Colon (tissue), 2 donors: ENCODE measurements around the gene CDIPT.
"Not testable (repeated sequence)": the region's sequence is repeated elsewhere in the genome, so short reads cannot be mapped to it uniquely, and the experiment has no call there.

Experiments used
- FAIRE-seq: peaks from 2 replicates; lab custom pipeline; 2012; peaks lifted over from hg19 to GRCh38; lab: Jason Lieb, UNC
- donor health status: control.
- donor health status: control.

The CDIPT gene

DNA sequence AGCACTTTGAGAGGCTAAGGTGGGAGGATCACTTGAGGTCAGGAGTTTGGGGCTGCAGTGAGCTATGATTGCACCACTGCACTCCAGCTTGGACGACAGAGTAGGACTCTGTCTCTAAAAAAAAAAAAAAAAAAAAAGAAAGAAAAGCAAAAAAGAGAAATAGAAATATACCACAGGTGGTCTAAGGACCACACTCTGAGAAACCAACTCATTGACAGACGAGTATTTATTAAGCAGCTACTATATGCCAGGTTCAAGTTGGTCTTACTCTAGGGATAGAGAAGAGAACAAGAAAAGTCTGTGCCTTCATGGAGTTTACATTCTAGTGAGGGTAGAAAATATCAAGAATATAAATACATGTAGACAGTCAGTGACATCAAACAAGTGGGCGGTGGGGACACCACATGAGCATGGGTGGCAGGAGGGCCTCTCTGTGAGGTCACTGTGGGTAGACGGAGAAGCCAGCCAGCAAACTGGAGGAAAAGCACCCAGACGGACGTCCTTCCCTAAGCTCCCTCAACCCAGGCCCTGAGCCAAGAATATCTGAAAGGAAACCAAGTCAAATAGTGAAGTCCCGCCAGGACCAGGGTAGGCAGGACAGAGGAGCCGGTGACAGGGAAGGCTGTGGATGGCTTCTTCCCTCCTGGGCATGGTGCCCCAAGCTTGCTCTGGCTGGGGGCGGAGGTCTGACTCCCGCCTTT, 4.7 kb downstream of the CDIPT start:
- FAIRE-seq: no peak

DNA sequence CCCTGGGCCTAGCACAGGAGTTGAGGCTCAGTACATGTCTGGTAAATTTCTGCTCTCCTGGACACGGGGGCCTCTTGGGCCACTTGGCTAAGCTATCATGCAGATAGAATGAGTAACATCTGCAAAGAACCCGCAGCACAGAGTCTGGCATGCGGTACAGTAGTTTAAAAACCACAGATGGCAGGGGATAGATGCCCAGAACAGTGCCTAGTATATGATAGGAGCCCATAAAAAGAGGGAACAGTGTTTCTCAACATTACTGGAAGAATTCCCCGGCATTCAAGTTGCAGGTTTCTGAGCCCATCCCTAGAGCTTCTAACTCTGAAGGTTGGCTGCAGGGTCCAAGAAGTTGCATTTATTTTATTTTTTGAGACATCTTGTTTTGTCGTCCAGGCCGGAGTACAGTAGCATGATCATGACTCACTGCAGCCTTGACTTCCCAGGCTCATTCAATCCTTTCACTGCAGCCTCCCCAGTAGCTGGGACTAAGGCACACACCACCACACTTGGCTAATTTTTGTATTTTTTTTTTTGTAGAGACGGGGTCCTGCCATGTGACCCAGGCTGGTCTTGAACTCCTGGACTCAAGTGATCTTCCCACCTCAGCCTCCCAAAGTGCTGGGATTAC, 5.8 kb downstream of the CDIPT start:
- no peak for FAIRE-seq

DNA sequence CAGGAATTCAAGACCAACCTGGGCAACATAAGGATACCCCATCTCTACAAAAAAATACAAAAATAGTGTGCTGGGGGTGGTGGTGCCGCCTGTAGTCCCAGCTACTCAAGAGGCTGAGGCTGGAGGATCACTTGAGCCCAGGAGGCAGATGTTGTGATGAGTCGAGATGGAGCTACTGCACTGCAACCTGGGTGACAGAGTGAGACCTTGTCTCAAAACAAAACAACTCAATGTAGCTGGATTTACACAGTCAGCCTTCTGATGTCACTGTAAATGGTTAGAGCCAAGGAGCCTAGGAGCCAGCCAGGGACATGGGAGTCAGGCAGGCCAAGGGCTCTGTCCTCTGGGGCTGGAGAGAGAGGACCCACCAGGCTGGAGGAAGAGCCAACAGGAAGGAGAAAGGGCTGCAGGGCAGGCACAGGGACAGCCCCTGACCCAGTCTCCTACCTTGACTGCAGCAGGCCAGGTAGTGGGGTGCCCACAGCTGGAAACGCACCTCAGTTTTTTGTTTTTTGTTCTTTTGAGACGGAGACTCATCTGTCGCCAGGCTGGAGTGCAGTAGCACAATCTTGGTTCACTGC, 8.4 kb downstream of the CDIPT start:
- no peak for FAIRE-seq

DNA sequence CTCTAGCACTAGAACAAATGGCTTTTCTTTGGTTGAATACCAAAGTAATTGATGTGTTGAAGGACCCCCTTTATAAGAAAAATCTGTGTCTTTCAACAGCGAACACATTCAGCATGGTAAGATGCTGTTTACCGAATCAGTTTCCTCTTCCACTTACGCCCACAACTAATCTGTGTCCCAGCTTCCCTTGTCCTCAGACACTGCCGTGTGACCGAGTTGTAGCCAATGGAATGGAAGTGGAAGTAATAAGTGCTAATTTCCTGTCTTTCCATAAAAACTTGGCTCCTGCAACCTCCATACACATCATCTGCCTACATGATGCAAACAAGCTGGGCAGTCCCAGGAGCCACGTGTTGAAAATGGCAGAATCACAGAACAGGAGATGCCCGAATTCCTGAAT, 10.4 kb downstream of the CDIPT start:
- no peak for FAIRE-seq

GRCh38 chr16:29850998-29851397, 12.0 kb downstream of the CDIPT start:
- no peak for FAIRE-seq

GRCh38 chr16:29849505-29849904, 13.5 kb downstream of the CDIPT start:
- FAIRE-seq: no peak

- FAIRE-seq: no peak
Observed at GRCh38 chr16:29848420-29849297, 14.4 kb downstream of the CDIPT start.

DNA sequence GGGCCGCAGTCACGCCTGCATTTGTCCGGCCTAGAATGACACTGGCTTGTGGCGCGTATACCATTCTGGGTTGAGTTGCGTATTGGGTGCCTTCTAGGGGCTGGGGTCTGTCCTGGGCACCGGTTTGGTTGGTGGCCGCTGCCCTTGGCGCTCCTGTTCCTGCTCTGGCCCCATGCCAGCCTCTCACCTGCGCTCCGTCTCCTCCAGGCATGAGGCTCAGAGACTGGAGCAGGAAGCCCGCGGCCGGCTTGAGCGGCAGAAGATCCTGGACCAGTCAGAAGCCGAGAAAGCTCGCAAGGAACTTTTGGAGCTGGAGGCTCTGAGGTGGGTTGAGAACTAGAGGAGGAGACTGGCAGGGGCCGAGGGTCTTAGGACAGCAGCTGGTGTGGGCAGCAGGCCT, 17.4 kb downstream of the CDIPT start:
- FAIRE-seq: no peak

- FAIRE-seq: no peak
Observed at GRCh38 chr16:29844575-29845331, 18.3 kb downstream of the CDIPT start.

DNA sequence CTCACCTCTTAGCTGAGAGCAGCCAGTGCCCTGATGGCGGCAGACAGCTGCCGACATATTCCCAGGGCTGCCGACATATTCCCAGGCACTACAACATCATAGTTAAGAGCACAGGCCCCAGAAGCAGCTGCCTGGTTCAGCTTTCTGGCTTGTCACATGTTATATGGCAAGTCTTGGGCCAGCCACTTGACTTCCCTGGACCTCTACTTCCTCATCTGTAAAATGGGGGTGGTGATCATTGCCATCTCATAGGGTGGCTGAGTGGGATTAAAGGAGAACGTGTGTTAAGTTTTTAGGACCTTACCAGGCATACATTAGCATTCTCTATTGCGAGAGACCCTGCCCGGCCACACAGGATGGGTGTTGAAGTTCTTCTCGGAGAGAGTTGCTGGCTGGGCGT, 19.1 kb downstream of the CDIPT start:
- no peak for FAIRE-seq

DNA sequence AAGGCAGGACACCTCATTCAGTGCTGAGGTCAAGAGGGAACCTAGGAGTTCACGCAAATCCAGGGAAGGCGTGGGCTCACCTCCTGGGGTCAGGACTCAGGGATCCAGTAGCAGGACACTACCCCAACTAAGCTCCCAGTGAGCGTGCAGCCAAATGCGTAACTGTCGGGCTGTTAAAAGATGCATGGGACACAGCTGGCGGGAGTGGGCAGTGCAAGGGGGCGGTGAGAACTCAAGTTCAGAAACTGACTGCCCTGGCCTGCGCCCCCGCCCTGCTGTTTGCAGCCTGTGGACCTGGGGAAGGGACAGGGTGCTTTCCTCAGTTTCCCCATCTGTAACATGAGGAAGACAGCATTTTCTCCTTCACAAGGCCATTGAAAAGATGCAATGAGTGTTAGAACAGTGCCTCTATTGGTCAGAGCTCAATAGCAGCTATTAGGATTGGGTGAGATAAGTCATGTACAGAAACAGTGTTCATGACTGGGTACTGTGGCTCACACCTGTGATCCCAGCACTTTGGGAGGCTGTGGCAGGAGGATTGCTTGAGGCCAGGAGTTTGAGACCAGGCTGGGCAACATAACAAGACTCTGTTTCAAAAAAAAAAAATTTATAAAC, 20.2 kb downstream of the CDIPT start:
- FAIRE-seq: no peak

DNA sequence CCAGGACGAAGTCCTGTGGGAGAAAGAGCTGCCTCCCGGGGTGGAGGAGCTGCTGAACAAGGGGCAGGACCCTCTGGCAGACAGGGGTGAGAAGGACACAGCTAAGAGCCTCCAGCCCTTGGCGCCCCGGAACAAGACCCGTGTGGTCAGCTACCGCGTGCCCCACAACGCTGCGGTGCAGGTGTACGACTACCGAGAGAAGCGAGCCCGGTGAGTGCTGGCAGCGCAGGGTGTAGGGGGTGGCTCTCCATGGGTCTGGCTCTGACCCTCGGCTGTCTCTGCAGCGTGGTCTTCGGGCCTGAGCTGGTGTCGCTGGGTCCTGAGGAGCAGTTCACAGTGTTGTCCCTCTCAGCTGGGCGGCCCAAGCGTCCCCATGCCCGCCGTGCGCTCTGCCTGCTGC, 21.4 kb downstream of the CDIPT start:
- FAIRE-seq: no peak

GRCh38 chr16:29840240-29840639, 22.8 kb downstream of the CDIPT start:
- no peak for FAIRE-seq

DNA sequence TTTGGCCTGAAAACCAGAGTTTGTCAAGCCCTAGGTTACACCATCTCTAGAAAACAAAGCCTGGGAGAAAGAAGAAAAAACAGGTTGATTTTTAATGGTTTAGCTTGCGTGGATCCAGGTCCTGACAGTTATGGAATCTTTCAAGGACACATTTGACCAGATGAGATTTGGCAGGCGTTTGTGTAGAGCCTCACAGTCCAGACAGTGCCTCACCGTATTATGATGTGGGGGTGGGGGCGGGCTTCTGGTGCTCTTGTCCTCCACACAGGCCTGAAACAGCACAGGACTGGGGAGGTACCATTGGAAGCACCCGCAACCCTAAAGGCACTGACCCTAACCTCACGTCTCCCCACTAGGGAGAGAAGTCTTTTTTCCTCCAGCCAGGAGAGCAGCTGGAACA, 23.2 kb downstream of the CDIPT start:
- no peak for FAIRE-seq

GRCh38 chr16:29837841-29838240, 25.2 kb downstream of the CDIPT start:
- no peak for FAIRE-seq

- no peak for FAIRE-seq
Observed at GRCh38 chr16:29836623-29837022, 26.4 kb downstream of the CDIPT start.

GRCh38 chr16:29835926-29836325, 27.1 kb downstream of the CDIPT start:
- no peak for FAIRE-seq

- no peak for FAIRE-seq
Observed at GRCh38 chr16:29834079-29834478, 28.9 kb downstream of the CDIPT start.

DNA sequence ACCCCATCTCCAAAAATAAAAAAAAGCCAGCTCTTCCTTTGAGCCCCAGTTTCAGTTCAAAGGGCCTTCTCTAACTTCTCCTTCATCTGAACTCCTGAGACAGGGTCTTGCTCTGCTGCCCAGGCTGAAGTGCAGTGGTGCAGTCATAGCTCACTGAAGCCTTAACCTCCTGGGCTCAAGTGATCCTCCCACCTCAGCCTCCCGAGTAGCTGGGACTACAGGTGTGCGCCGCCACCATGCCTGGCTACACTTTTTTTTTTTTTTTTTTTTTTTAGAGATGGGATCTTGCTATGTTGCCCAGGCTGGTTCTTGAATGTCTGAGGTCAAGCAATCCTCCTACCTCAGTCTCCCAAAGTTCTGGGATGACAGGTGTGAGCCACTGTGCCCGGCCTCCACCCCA, 29.8 kb downstream of the CDIPT start:
- FAIRE-seq: not testable (repeated sequence)

DNA sequence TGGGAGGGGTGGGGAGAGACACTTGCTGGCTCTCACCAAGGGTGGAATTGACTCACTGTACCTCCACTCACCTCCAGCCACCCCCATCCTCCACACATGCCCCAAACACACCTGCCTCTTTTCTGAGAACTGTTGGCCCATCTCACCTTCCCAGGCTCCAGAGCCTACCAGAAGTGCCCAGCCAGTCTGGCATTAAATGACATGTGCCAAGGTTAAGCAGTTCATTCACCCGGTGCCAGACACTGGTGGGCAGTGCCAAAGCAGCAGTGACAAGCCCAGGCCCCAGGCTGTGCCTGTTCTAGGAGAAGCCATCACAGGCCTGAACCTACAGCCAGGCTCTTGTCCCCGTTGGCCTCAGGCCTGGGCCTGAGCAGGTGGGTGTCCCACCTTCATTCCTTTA, 31.5 kb downstream of the CDIPT start:
- no peak for FAIRE-seq

- no peak for FAIRE-seq
Observed at GRCh38 chr16:29830774-29831173, 32.3 kb downstream of the CDIPT start.

- FAIRE-seq: no peak
Observed at GRCh38 chr16:29826342-29826695, 36.7 kb downstream of the CDIPT start.
